SK-MEL-5 (cell line): Measurements from ENCODE around the gene ZNF296. TPM values are rescaled to one million over a fixed set of nuclear protein-coding genes. Genes with fewer than 3 reads are reported as not detected.
"Not testable (repeated sequence)": the region's sequence is repeated elsewhere in the genome, so short reads cannot be mapped to it uniquely, and the experiment has no call there.

Source experiments
- DNase-seq: peaks from one replicate; pipeline ENCODE4 v3.0.0-alpha.2; 2016; ENCODE audit warnings: low read depth, low spot score
- in situ Hi-C: cut with HindIII; loops from 2 replicates; pipeline ENCODE4 v1.10.0; 2016; ENCODE audit warnings: low sequenced_read_pairs, high pct_unique_total_duplicates, low pct_unique_long_range_greater_than_20kb
- polyA plus RNA-seq, 2 experiments: library from polyadenylated mRNA; depleted of rRNA; stranded (reverse); fragments of >200 nt; gene quantifications; 2 replicates each; pipeline ENCODE4 v1.2.3, GENCODE V29; 2015
- total RNA-seq: library from RNA; depleted of rRNA; stranded (reverse); fragments of >200 nt; shearing (Covaris generic); gene quantifications from 2 replicates; pipeline ENCODE4 v1.2.3, GENCODE V29; 2014; rRNA removed

The ZNF296 gene
- 0.08 and 0.32 TPM in 2 replicates for total RNA-seq
- polyA plus RNA-seq (2015; cell fraction: cytosol; rRNA removed): 0.05 and 0.30 TPM in 2 replicates
- polyA plus RNA-seq (2015; cell fraction: nucleus; rRNA removed): 1.1 TPM in 1 of 2 replicates, not detected in the other

- in situ Hi-C loops: no loop called here
- DNase-seq: no peak
Observed at GRCh38 chr19:45076029-45076850, at the start of gene ZNF296. Gene ZNF296, minus strand, starts transcription at chr19:45076478. Its CDS starts 105 bp downstream, at chr19:45076373.

- no peak for DNase-seq
- in situ Hi-C loops: no loop called here
Observed at GRCh38 chr19:45125360-45125759, 49.1 kb upstream of the ZNF296 start.

- no peak for DNase-seq
- in situ Hi-C loops: no loop called here
Observed at GRCh38 chr19:45124021-45124420, 47.7 kb upstream of the ZNF296 start.

- DNase-seq: no peak
- in situ Hi-C loops: no loop called here
Observed at GRCh38 chr19:45123440-45123850, 47.2 kb upstream of the ZNF296 start.

- no peak for DNase-seq
- in situ Hi-C loops: no loop called here
Observed at GRCh38 chr19:45122832-45123231, 46.6 kb upstream of the ZNF296 start.

- DNase-seq: no peak
- in situ Hi-C loops: no loop called here
Observed at GRCh38 chr19:45121827-45122345, 45.6 kb upstream of the ZNF296 start.

GRCh38 chr19:45119582-45119981 is 43.3 kb upstream of the ZNF296 start:
- in situ Hi-C loops: no loop called here
- DNase-seq: no peak

- in situ Hi-C loops, DNase-seq: not testable (repeated sequence)
Observed at GRCh38 chr19:45118591-45119355, 42.5 kb upstream of the ZNF296 start.

GRCh38 chr19:45118106-45118505 is 41.8 kb upstream of the ZNF296 start:
- DNase-seq: no peak
- in situ Hi-C loops: no loop called here

- in situ Hi-C loops: no loop called here
Observed at GRCh38 chr19:45117671-45118070, 41.4 kb upstream of the ZNF296 start.

GRCh38 chr19:45117167-45117594 is 40.9 kb upstream of the ZNF296 start:
- no peak for DNase-seq
- in situ Hi-C loops: no loop called here

More at GRCh38 chr19:45117671-45118070, 41.4 kb upstream of the ZNF296 start:
- no peak for DNase-seq

GRCh38 chr19:45115809-45116615 is 39.7 kb upstream of the ZNF296 start:
- DNase-seq: no peak
- in situ Hi-C loops: no loop called here

- no peak for DNase-seq
- in situ Hi-C loops: no loop called here
Observed at GRCh38 chr19:45114116-45114515, 37.8 kb upstream of the ZNF296 start.

GRCh38 chr19:45113628-45114027 is 37.4 kb upstream of the ZNF296 start:
- DNase-seq: no peak
- in situ Hi-C loops: no loop called here

- in situ Hi-C loops: no loop called here
Observed at GRCh38 chr19:45112111-45112827, 36.0 kb upstream of the ZNF296 start.

GRCh38 chr19:45110851-45111266 is 34.6 kb upstream of the ZNF296 start:
- in situ Hi-C loops: no loop called here

More at GRCh38 chr19:45112111-45112827, 36.0 kb upstream of the ZNF296 start:
- DNase-seq: no peak

GRCh38 chr19:45107621-45108150 is 31.4 kb upstream of the ZNF296 start:
- DNase-seq: no peak
- in situ Hi-C loops: no loop called here

More at GRCh38 chr19:45110851-45111266, 34.6 kb upstream of the ZNF296 start:
- no peak for DNase-seq
